ENCODE results near the gene REPS1. TPM values are rescaled to one million over a fixed set of nuclear protein-coding genes. Genes with fewer than 3 reads are reported as not detected.

REPS1 gene
- total RNA-seq, 1 experiment from 2014 or later = 74.4 TPM

DNA sequence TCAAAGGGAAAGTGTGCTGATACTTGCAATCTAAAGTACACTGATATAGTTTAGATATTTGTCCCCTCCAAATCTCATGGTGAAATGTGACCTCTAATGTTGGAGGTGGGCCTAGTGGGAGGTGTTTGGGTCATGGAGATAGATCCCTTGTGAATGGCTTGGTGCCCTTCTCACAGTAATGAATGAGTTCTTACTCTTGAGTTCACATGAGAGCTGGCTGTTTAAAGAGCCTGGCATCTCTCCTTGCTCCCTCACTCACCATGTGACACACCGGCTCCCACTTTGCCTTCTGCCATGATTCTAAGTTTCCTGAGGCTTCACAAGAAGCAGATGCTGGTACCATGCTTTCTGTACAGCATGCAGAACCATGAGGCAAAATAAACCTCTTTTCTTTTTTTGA is 78.1 kb downstream of the REPS1 start:
- H3K27ac Mint-ChIP-seq = no peak overlapping the region
- Histone ChIP-seq H3K14ac (ENCODE audit: insufficient read depth, low read length) (no peak overlapping the region), H3K4me2 (ENCODE audit: insufficient read depth, insufficient read length, low read length) (no peak overlapping the region), H2BK20ac (ENCODE audit: low read depth, low read length, poor library complexity, severe bottlenecking) (no peak overlapping the region), H4K5ac (ENCODE audit: insufficient read length, low read depth, low read length) (no peak overlapping the region), H2BK12ac (ENCODE audit: insufficient read length, low read depth, low read length) (no peak overlapping the region), H3K18ac (ENCODE audit: insufficient read length, low read depth, low read length) (no peak overlapping the region), H2BK5ac (ENCODE audit: insufficient read length, low read length) (no peak overlapping the region), H4K8ac (replicated peaks; ENCODE audit: insufficient read length, low read depth, low read length) (no peak overlapping the region), H2AFZ (ENCODE audit: low read length) (no peak overlapping the region), H3K23me2 (ENCODE audit: insufficient read length, low read depth, low read length, poor library complexity, severe bottlenecking) (no peaks in the 10 kb centered on the region), H3K27me3 (ENCODE audit: insufficient read depth, low read length) (no peaks in the 10 kb centered on the region), H3K79me2 (ENCODE audit: insufficient read depth, low read length) (no peaks in the 10 kb centered on the region), H2BK120ac (ENCODE audit: low read depth, low read length, poor library complexity, severe bottlenecking) (no peak overlapping the region), H3K56ac (ENCODE audit: insufficient read length, low read depth, low read length) (no peak overlapping the region), H3K4me1 (ENCODE audit: insufficient read depth, low read length) (no peaks in the 10 kb centered on the region), H3K4ac (ENCODE audit: low read depth, low read length) (no peak overlapping the region), H3K9ac (ENCODE audit: extremely low read depth, insufficient read length, low read length) (no peak overlapping the region), H3K79me1 (ENCODE audit: insufficient read depth, low read depth, low read length, poor library complexity, severe bottlenecking) (no peaks in the 10 kb centered on the region), H3K27ac (ENCODE audit: insufficient read length, low read depth, low read length) (no peak overlapping the region), H3K23ac (ENCODE audit: insufficient read length, low read depth, low read length) (no peak overlapping the region), H2BK15ac (ENCODE audit: low read depth, low read length) (no peak overlapping the region), H4K20me1 (ENCODE audit: control insufficient read depth, insufficient read depth, insufficient read length) (no peaks in the 10 kb centered on the region), H3K9me3 (ENCODE audit: control insufficient read depth, low read depth, low read length) (no peaks in the 10 kb centered on the region), H4K91ac (ENCODE audit: insufficient read length, low read depth, low read length) (no peak overlapping the region), H3T11ph (ENCODE audit: low read length) (no peak overlapping the region), H2AK5ac (ENCODE audit: insufficient read length, low read length) (no peak overlapping the region)
- H3K4me1 Mint-ChIP-seq = no peaks in the 10 kb centered on the region
- no peak overlapping the region for H3K4me3 Mint-ChIP-seq
- no peaks in the 10 kb centered on the region for H3K27me3 Mint-ChIP-seq (ENCODE audit: low read depth)
- peaks cover 43 to 84% (median 80%) of the 10 kb centered on the region in 3 experiments for H3K36me3 Mint-ChIP-seq (ENCODE audit: insufficient read depth in 1 of 3, low read depth in 3 of 3)
- no CpG with 5 or more reads among the region's 1 CpG for WGBS (ENCODE audit: extremely low coverage, insufficient read length, low lambda C conversion rate)
- TF ChIP-seq, protein P1, sequence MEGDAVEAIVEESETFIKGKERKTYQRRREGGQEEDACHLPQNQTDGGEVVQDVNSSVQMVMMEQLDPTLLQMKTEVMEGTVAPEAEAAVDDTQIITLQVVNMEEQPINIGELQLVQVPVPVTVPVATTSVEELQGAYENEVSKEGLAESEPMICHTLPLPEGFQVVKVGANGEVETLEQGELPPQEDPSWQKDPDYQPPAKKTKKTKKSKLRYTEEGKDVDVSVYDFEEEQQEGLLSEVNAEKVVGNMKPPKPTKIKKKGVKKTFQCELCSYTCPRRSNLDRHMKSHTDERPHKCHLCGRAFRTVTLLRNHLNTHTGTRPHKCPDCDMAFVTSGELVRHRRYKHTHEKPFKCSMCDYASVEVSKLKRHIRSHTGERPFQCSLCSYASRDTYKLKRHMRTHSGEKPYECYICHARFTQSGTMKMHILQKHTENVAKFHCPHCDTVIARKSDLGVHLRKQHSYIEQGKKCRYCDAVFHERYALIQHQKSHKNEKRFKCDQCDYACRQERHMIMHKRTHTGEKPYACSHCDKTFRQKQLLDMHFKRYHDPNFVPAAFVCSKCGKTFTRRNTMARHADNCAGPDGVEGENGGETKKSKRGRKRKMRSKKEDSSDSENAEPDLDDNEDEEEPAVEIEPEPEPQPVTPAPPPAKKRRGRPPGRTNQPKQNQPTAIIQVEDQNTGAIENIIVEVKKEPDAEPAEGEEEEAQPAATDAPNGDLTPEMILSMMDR (conservative IDR thresholded peaks at IDR 0.05) = no peak
- no peaks in the 10 kb centered on the region for H3K9me3 Mint-ChIP-seq
- DNase-seq = no peak
